ENCODE results near the gene NTS.

The NTS gene

GRCh38 chr12:85874031-85874461 lies at the start of gene NTS:
Gene NTS, plus strand, starts transcription at chr12:85874295. Its CDS starts 109 bp downstream, at chr12:85874404.
- peak; percentile 8 for TF ChIP-seq CTCF (IDR thresholded peaks at IDR 0.05; ENCODE audit: low read depth, low read length, missing control alignments)
- no peak for DNase-seq (ENCODE audit: low read depth)
- no peak within 1 kb of the TSS for H3K4me3 ChIP-seq (ENCODE audit: low read depth, low read length)

GRCh38 chr12:85825746-85826145 lies 48.3 kb upstream of the NTS start:
- DNase-seq (ENCODE audit: low read depth): no peak
- H3K4me3 ChIP-seq (ENCODE audit: low read depth, low read length): no peak overlapping the region
- TF ChIP-seq CTCF (IDR thresholded peaks at IDR 0.05; ENCODE audit: low read depth, low read length, missing control alignments): no peak

GRCh38 chr12:85828576-85828975 lies 45.5 kb upstream of the NTS start:
- no peak overlapping the region for H3K4me3 ChIP-seq (ENCODE audit: low read depth, low read length)
- TF ChIP-seq CTCF (IDR thresholded peaks at IDR 0.05; ENCODE audit: low read depth, low read length, missing control alignments): no peak
- no peak for DNase-seq (ENCODE audit: low read depth)

- H3K4me3 ChIP-seq (ENCODE audit: low read depth, low read length): no peak overlapping the region
- TF ChIP-seq CTCF (IDR thresholded peaks at IDR 0.05; ENCODE audit: low read depth, low read length, missing control alignments): no peak
- DNase-seq (ENCODE audit: low read depth): no peak
These were observed 44.7 kb upstream of the NTS start for GRCh38 chr12:85829391-85829790.

- no peak for DNase-seq (ENCODE audit: low read depth)
- no peak overlapping the region for H3K4me3 ChIP-seq (ENCODE audit: low read depth, low read length)
- TF ChIP-seq CTCF (IDR thresholded peaks at IDR 0.05; ENCODE audit: low read depth, low read length, missing control alignments): no peak
These were observed 42.6 kb upstream of the NTS start for GRCh38 chr12:85831327-85831990.

GRCh38 chr12:85833579-85833978 lies 40.5 kb upstream of the NTS start:
- TF ChIP-seq CTCF (IDR thresholded peaks at IDR 0.05; ENCODE audit: low read depth, low read length, missing control alignments): no peak
- no peak overlapping the region for H3K4me3 ChIP-seq (ENCODE audit: low read depth, low read length)
- no peak for DNase-seq (ENCODE audit: low read depth)

GRCh38 chr12:85834378-85834777 lies 39.7 kb upstream of the NTS start:
- H3K4me3 ChIP-seq (ENCODE audit: low read depth, low read length): no peak overlapping the region
- TF ChIP-seq CTCF (IDR thresholded peaks at IDR 0.05; ENCODE audit: low read depth, low read length, missing control alignments): no peak

More at GRCh38 chr12:85834378-85834777, 39.7 kb upstream of the NTS start:
- DNase-seq (ENCODE audit: low read depth): no peak

All from GM12864 (cell line).